ENCODE measurements around the gene GPSM1. TPM values are rescaled to one million over a fixed set of nuclear protein-coding genes. Genes with fewer than 3 reads are reported as not detected.

Gene GPSM1
- total and polyA plus RNA-seq, 2 donors (not counting 1 experiment from before 2014, with no cell fraction given) = 2.4 to 6.3 TPM

DNA sequence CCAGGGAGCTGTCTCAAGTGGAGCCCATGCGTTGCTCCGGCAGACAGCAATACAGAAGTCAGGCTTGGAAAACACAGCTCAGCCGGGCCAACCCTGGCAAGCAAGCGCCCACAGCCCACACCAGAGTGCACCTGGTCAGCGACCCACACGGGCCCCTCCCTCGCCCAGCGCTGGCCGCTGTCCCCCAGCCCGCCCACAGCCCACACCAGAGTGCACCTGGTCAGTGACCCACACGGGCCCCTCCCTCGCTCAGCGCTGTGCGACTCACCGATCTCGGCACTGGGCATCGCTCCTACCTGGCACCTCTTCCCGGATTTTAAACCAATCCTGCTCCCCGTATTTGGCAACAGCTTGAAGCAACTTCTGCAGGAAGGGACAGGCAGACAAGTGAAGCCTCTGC, 59.9 kb downstream of the GPSM1 start:
- Histone ChIP-seq H3K4me3 (ENCODE audit: control extremely low read depth in 1 of 5, extremely low read depth in 1 of 5, insufficient read depth in 1 of 5, low read depth in 2 of 5, low read length in 4 of 5) (no peak overlapping the region), H3K4me1 (ENCODE audit: control insufficient read depth in 2 of 2, insufficient read depth in 2 of 2, low read length in 2 of 2) (no peaks in the 10 kb centered on the region), H4K20me1 (ENCODE audit: control insufficient read depth, insufficient read depth, low read length, poor library complexity, severe bottlenecking) (no peaks in the 10 kb centered on the region), H3K27ac (ENCODE audit: low read length in 2 of 2) (no peak overlapping the region), H2AFZ (ENCODE audit: insufficient read depth, low read depth, low read length, poor library complexity, severe bottlenecking) (no peak overlapping the region), H3K9me3 (ENCODE audit: control extremely low read depth in 1 of 3, control insufficient read depth in 2 of 3, insufficient read depth in 1 of 3, low read length in 2 of 3) (no peaks in the 10 kb centered on the region), H3K9ac (ENCODE audit: low read length) (no peak overlapping the region), H3K27me3 (replicated peaks in 1 of 4; ENCODE audit: control extremely low read depth in 1 of 4, control insufficient read depth in 3 of 4, insufficient read depth in 4 of 4, low read length in 3 of 4) (no peaks in the 10 kb centered on the region), H3K4me2 (replicated peaks; ENCODE audit: low read depth, low read length, poor library complexity, severe bottlenecking) (no peak overlapping the region), H3K36me3 (replicated peaks in 1 of 2; ENCODE audit: control extremely low read depth in 1 of 2, control insufficient read depth in 1 of 2, extremely low read depth in 1 of 2, insufficient read depth in 2 of 2, low read length in 1 of 2) (peaks cover 0 to 47% of the 10 kb centered on the region in 2 experiments), H3K79me2 (ENCODE audit: control insufficient read depth, insufficient read depth, low read length) (peaks cover 2% of the 10 kb centered on the region)
- ChIA-PET POLR2A (no interaction called here), CTCF (interaction anchor here (0.6 kb wide), 1 partner anchor 608 kb away, joined by 3 read pairs; no protein-coding TSS in a partner anchor)
- 98% methylated on average over 19 of the region's 19 CpGs for whole genome bisulfite sequencing (ENCODE audit: insufficient coverage)
- H3K4me1 Mint-ChIP-seq = no peaks in the 10 kb centered on the region
- no peak overlapping the region for H3K4me3 Mint-ChIP-seq
- no peak for ATAC-seq (ENCODE audit: low read depth)
- intact Hi-C loops (cut with micrococcal nuclease) = no loop called here
- TF ChIP-seq CTCF (IDR thresholded peaks at IDR 0.05) = no peak
- no peak for TF ChIP-seq EZH2 (IDR thresholded peaks at IDR 0.05; ENCODE audit: borderline replicate concordance, insufficient read depth, low read depth, low read length, poor library complexity, severe bottlenecking)
- DNase-seq = no peak
- no peak overlapping the region for H3K27ac Mint-ChIP-seq
- no peaks in the 10 kb centered on the region for H3K9me3 Mint-ChIP-seq (ENCODE audit: insufficient read depth)
- H3K27me3 Mint-ChIP-seq = no peaks in the 10 kb centered on the region

- Histone ChIP-seq H3K79me2 (ENCODE audit: control insufficient read depth, insufficient read depth, low read length) (peaks cover 2% of the 10 kb centered on the region), H3K27ac (ENCODE audit: low read length in 2 of 2) (no peak overlapping the region), H3K36me3 (replicated peaks in 1 of 2; ENCODE audit: control extremely low read depth in 1 of 2, control insufficient read depth in 1 of 2, extremely low read depth in 1 of 2, insufficient read depth in 2 of 2, low read length in 1 of 2) (peaks cover 0 to 61% of the 10 kb centered on the region in 2 experiments), H3K4me1 (ENCODE audit: control insufficient read depth in 2 of 2, insufficient read depth in 2 of 2, low read length in 2 of 2) (no peaks in the 10 kb centered on the region), H3K4me3 (ENCODE audit: control extremely low read depth in 1 of 5, extremely low read depth in 1 of 5, insufficient read depth in 1 of 5, low read depth in 2 of 5, low read length in 4 of 5) (no peak overlapping the region), H3K9ac (ENCODE audit: low read length) (no peak overlapping the region), H3K9me3 (ENCODE audit: control extremely low read depth in 1 of 3, control insufficient read depth in 2 of 3, insufficient read depth in 1 of 3, low read length in 2 of 3) (no peaks in the 10 kb centered on the region), H3K27me3 (replicated peaks in 1 of 4; ENCODE audit: control extremely low read depth in 1 of 4, control insufficient read depth in 3 of 4, insufficient read depth in 4 of 4, low read length in 3 of 4) (no peaks in the 10 kb centered on the region), H4K20me1 (ENCODE audit: control insufficient read depth, insufficient read depth, low read length, poor library complexity, severe bottlenecking) (no peaks in the 10 kb centered on the region), H2AFZ (ENCODE audit: insufficient read depth, low read depth, low read length, poor library complexity, severe bottlenecking) (no peak overlapping the region), H3K4me2 (replicated peaks; ENCODE audit: low read depth, low read length, poor library complexity, severe bottlenecking) (no peak overlapping the region)
- Mint-ChIP-seq H3K4me1 (no peaks in the 10 kb centered on the region), H3K27ac (no peak overlapping the region), H3K9me3 (ENCODE audit: insufficient read depth) (no peaks in the 10 kb centered on the region), H3K27me3 (no peaks in the 10 kb centered on the region), H3K4me3 (no peak overlapping the region)
- ChIA-PET CTCF (no interaction called here), POLR2A (no interaction called here)
- intact Hi-C loops (cut with micrococcal nuclease) = no loop called here
- WGBS (ENCODE audit: insufficient coverage) = 80% methylated on average over 7 of the region's 14 CpGs
- no peak for TF ChIP-seq CTCF (IDR thresholded peaks at IDR 0.05)
- TF ChIP-seq EZH2 (IDR thresholded peaks at IDR 0.05; ENCODE audit: borderline replicate concordance, insufficient read depth, low read depth, low read length, poor library complexity, severe bottlenecking) = no peak
- DNase-seq (no peak), ATAC-seq (ENCODE audit: low read depth) (no peak)
Observed at GRCh38 chr9:136389396-136389795, 62.1 kb downstream of the GPSM1 start.

Data from B cell (primary cell).